ENCODE data around the gene FKBP1A. TPM values are rescaled to one million over a fixed set of nuclear protein-coding genes. Genes with fewer than 3 reads are reported as not detected.

The FKBP1A gene
- total and polyA plus RNA-seq, 12 donors: 110 to 311 (median 140) TPM

DNA sequence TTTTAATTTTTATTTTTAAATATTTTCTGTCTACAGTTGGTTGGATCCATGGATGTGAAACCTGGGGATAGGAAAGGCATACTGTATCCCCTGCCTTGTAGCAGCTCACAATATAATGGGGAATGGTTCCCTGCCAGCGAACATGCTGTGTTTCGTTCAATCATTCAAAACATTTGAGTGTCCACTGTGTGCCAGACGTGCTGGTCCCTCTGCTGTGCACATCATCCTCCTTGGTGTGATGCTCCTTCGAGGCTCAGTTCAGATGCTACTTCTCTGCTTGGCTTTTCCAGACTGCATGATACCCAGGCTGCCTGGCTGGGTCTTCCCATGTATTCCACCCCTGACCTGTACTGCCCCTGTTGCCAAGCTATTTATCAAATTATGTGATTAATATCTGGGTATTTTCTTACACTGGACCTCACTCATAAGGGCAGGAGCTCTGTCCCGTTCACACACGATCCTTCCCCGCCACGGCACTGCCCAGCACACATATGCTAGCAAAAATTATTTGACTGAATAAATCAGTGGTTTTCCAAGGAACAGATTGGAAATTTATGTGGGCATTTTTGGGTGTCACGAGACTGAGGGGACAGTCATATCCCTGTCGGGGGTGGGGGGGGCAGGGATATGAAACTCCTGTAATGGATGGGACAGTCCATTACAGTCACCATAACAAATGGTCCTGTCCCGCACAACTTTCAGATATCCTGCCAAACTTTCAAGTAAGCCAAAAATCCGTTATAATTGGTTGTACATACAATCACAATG lies 68.8 kb downstream of the FKBP1A start:
- intact Hi-C loops (cut with DNase I): loop anchor here in 5 of 10 donors (2.0 kb wide), 1 partner anchor 69 kb away; the partner anchor contains the start of gene FKBP1A (in 5 of the 5)
- Histone ChIP-seq H3K4me1 (peaks cover 22 to 83% (median 66%) of the 10 kb centered on the region in 9 donors), H3K27ac (peak overlapping the region; percentile 89 to 100 (median 99)), H3K9me3 (no peaks in the 10 kb centered on the region), H3K36me3 (peaks cover 0 to 2% (median 0%) of the 10 kb centered on the region in 9 donors), H3K4me3 (peak overlapping the region in 2 of 10 donors; percentile 84), H3K27me3 (no peaks in the 10 kb centered on the region)
- WGBS, 2 donors: 64 to 82% methylated on average over 12 of the region's 12 CpGs
- DNase-seq: no peak
- TF ChIP-seq CTCF (IDR thresholded peaks at IDR 0.05): no peak
- ATAC-seq: no peak

GRCh38 chr20:1323256-1323655 lies 69.6 kb downstream of the FKBP1A start:
- peaks cover 16 to 76% (median 59%) of the 10 kb centered on the region in 9 donors for H3K4me1 ChIP-seq
- H3K27ac ChIP-seq: peak overlapping the region; percentile 64 to 100 (median 99)
- DNase-seq: peak in 1 of 2 donors; percentile 45
- no peak overlapping the region for H3K4me3 ChIP-seq
- no peak for TF ChIP-seq CTCF (IDR thresholded peaks at IDR 0.05)
- no peaks in the 10 kb centered on the region for H3K27me3 ChIP-seq
- peak in 1 of 8 donors; percentile 0 for ATAC-seq
- H3K9me3 ChIP-seq: no peaks in the 10 kb centered on the region
- 40 to 61% methylated on average over 6 of the region's 6 CpGs for WGBS, 2 donors
- H3K36me3 ChIP-seq: no peaks in the 10 kb centered on the region
- intact Hi-C loops (cut with DNase I): no loop called here

DNA sequence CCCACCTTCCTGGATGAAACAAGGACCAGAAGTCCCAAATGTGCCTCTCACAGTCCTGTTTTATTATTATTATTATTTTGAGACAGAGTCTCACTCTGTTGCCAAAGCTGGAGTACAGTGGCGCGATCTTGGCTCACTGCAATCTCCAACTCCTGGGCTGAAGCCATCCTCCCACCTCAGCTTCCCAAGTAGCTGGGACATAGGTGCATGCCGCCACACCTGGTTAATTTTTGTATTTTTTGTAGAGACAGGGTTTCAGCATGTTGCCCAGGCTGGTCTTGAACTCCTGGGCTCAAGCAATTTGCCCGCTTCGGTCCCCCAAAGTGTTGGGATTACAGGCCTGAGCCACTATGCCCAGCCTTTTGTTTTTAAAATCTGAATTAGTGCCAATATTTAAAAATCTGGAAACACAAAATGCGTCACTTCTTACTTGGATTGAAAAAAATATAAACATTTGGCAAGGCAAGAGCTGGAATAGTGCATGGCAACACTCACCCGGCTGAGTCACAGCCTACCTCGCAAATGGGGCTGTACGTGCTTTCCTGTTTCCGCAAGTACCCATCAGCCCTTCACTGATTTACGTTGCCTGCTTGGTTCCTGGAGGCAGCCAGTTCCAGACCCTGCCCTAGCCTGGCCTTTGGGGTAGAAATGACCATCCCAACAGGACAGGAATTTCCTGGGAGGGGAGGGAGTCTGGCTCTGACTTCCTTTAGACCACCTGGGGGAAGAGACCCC lies 70.2 kb downstream of the FKBP1A start:
- ATAC-seq: peak in 6 of 8 donors; percentile 26 to 59 (median 40)
- no peak for TF ChIP-seq CTCF (IDR thresholded peaks at IDR 0.05)
- Histone ChIP-seq H3K27me3 (no peaks in the 10 kb centered on the region), H3K36me3 (no peaks in the 10 kb centered on the region), H3K9me3 (no peaks in the 10 kb centered on the region), H3K27ac (peak overlapping the region; percentile 64 to 100 (median 99)), H3K4me1 (peaks cover 12 to 70% (median 53%) of the 10 kb centered on the region in 9 donors), H3K4me3 (no peak overlapping the region)
- 60 to 64% methylated on average over 11 of the region's 11 CpGs for WGBS, 2 donors
- peak in 1 of 2 donors; percentile 68 for DNase-seq
- intact Hi-C loops (cut with DNase I): no loop called here

GRCh38 chr20:1321654-1321939 lies 71.3 kb downstream of the FKBP1A start:
- Histone ChIP-seq H3K36me3 (no peaks in the 10 kb centered on the region), H3K27ac (peak overlapping the region; percentile 64 to 100 (median 99)), H3K27me3 (no peaks in the 10 kb centered on the region), H3K9me3 (no peaks in the 10 kb centered on the region), H3K4me3 (no peak overlapping the region), H3K4me1 (peaks cover 8 to 59% (median 42%) of the 10 kb centered on the region in 9 donors)
- 50 to 57% methylated on average over 4 of the region's 4 CpGs for WGBS, 2 donors
- ATAC-seq (no peak), DNase-seq (no peak)
- intact Hi-C loops (cut with DNase I): no loop called here
- TF ChIP-seq CTCF (IDR thresholded peaks at IDR 0.05): no peak

Measured in heart right ventricle (tissue), 16 donors.